ENCODE measurements around the gene EPS8.
A peak's percentile ranks its signal among the peaks of the same experiment; 100 is the strongest.

- no peak for TF ChIP-seq USF2 (IDR thresholded peaks at IDR 0.05; ENCODE audit: borderline replicate concordance, low read depth, low read length)
- no peak for TF ChIP-seq MXI1 (IDR thresholded peaks at IDR 0.05; ENCODE audit: low read depth, low read length)
- TF ChIP-seq TAF1 (IDR thresholded peaks at IDR 0.05; ENCODE audit: borderline replicate concordance, low read depth, low read length) = no peak
- TF ChIP-seq CTCF (IDR thresholded peaks at IDR 0.05) = no peak
- no peak for TF ChIP-seq POLR2AphosphoS5 (IDR thresholded peaks at IDR 0.05; ENCODE audit: low read depth, low read length)
- no peak for TF ChIP-seq RCOR1 (IDR thresholded peaks at IDR 0.05; ENCODE audit: low read length)
- no peak for TF ChIP-seq ELF1 (IDR thresholded peaks at IDR 0.05)
- peak; percentile 77 for TF ChIP-seq JUND (IDR thresholded peaks at IDR 0.05)
Observed at GRCh38 chr12:15682826-15683225, 106.4 kb downstream of the EPS8 start.

Data from SK-N-SH (cell line).